ENCODE results near the gene ATP2B2. TPM values are rescaled to one million over a fixed set of nuclear protein-coding genes. Genes with fewer than 3 reads are reported as not detected.

The ATP2B2 gene
- total RNA-seq, 2 donors from 2014 or later: 0.14 to 0.74 TPM

DNA sequence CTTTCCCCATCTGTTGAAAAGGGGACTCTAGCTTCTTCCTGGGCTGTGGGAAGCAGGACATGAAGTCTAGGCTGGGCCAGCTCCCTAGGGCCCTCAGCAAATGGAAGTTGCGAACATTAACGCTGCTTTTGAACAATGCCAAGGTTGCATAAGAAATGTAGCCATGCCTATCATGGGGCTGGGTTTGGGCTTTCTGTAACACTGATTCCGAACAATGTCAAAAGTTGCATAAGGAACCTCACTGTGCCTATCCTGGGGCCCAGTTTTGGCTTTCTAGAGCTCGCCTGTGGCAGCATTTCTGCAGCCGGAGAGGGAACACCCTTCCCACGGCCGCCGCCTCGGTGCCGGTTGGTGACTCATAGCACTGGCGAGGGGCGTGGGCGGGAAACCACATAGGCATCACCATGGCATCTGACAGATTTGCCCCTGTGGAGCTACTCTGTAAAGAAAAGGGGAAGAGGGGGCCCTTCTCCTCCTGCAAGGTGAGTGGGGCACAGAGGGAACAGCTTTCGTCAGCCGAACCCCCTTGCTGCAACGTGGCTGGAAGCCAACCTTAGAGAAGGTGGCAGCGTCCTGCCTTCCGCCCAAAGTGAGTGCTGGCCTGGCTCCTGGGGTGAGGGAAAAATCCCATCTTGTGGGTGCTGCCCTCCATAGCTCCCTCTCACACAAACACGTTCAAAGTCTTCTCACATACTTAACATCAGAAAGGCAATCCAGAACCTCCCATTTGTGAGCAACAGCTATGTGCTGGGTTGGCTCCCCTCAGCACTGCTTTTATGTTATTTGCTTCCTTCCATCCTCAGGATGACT, 46.6 kb upstream of the ATP2B2 start:
- Histone ChIP-seq H3K4me3 (no peak overlapping the region), H3K4me1 (replicated peaks) (no peaks in the 10 kb centered on the region), H3K27me3 (replicated peaks; ENCODE audit: insufficient read depth) (peaks cover 1% of the 10 kb centered on the region), H3K9me3 (no peaks in the 10 kb centered on the region), H3K27ac (no peak overlapping the region), H3K36me3 (no peaks in the 10 kb centered on the region)
- intact Hi-C loops (cut with DNase I): no loop called here
- WGBS: 48% methylated on average over 19 of the region's 19 CpGs
- DNase-seq (ENCODE audit: low spot score): no peak
- TF ChIP-seq POLR2A (IDR thresholded peaks at IDR 0.05): no peak
- TF ChIP-seq POLR2AphosphoS5 (IDR thresholded peaks at IDR 0.05): no peak

DNA sequence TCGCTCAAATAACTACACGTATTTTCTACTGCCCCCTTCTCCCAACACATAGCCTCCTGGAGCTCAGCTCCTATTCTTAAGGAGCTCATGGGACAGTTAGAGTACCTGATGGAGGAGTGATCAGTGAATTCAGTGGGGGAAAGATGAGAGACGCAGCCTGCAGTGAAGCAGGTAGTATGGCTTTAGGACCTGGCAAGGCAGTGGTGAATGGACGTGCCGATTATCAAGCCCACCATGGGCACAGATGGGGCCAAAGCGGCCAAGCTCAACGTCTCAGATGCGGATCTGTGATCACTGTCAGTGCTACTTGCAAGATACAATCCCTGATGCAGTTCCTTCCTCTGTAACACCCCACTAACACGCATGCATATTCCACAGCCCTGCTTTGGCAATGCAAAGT, 45.8 kb upstream of the ATP2B2 start:
- Histone ChIP-seq H3K27ac (no peak overlapping the region), H3K27me3 (replicated peaks; ENCODE audit: insufficient read depth) (peaks cover 1% of the 10 kb centered on the region), H3K36me3 (no peaks in the 10 kb centered on the region), H3K9me3 (no peaks in the 10 kb centered on the region), H3K4me3 (no peak overlapping the region), H3K4me1 (replicated peaks) (no peaks in the 10 kb centered on the region)
- intact Hi-C loops (cut with DNase I): no loop called here
- TF ChIP-seq POLR2AphosphoS5 (IDR thresholded peaks at IDR 0.05) (no peak), POLR2A (IDR thresholded peaks at IDR 0.05) (no peak)
- TF ChIP-seq, protein P1, sequence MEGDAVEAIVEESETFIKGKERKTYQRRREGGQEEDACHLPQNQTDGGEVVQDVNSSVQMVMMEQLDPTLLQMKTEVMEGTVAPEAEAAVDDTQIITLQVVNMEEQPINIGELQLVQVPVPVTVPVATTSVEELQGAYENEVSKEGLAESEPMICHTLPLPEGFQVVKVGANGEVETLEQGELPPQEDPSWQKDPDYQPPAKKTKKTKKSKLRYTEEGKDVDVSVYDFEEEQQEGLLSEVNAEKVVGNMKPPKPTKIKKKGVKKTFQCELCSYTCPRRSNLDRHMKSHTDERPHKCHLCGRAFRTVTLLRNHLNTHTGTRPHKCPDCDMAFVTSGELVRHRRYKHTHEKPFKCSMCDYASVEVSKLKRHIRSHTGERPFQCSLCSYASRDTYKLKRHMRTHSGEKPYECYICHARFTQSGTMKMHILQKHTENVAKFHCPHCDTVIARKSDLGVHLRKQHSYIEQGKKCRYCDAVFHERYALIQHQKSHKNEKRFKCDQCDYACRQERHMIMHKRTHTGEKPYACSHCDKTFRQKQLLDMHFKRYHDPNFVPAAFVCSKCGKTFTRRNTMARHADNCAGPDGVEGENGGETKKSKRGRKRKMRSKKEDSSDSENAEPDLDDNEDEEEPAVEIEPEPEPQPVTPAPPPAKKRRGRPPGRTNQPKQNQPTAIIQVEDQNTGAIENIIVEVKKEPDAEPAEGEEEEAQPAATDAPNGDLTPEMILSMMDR (IDR thresholded peaks at IDR 0.05): no peak
- WGBS: 79% methylated on average over 9 of the region's 9 CpGs
- DNase-seq (ENCODE audit: low spot score): no peak

DNA sequence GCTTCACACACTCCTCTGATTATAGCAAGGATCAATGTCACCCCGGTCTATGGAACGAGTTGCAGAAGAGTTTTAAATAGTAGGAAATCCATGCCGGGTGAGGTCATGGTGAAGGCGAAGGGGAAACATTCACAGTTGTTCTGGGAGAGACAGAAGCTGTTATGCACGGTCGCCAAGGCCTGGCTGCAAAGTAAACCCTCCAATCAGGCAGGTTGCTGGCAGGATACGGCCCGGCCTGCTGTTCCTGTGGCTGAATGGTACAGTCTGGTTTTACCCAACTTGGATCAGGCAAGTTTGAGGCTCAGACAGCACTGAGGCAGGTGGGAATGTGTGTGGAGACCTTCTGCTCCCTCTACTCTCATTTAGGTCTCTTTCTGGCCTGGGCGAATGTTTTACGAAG, 45.3 kb upstream of the ATP2B2 start:
- WGBS: 64% methylated on average over 10 of the region's 10 CpGs
- no peaks in the 10 kb centered on the region for H3K9me3 ChIP-seq
- H3K36me3 ChIP-seq: no peaks in the 10 kb centered on the region
- H3K27me3 ChIP-seq (replicated peaks; ENCODE audit: insufficient read depth): peaks cover 1% of the 10 kb centered on the region
- no peak overlapping the region for H3K27ac ChIP-seq
- H3K4me3 ChIP-seq: no peak overlapping the region
- intact Hi-C loops (cut with DNase I): no loop called here
- DNase-seq (ENCODE audit: low spot score): no peak
- no peaks in the 10 kb centered on the region for H3K4me1 ChIP-seq (replicated peaks)
- TF ChIP-seq POLR2A (IDR thresholded peaks at IDR 0.05): no peak
- TF ChIP-seq, protein P1 (IDR thresholded peaks at IDR 0.05): no peak
- no peak for TF ChIP-seq POLR2AphosphoS5 (IDR thresholded peaks at IDR 0.05)

DNA sequence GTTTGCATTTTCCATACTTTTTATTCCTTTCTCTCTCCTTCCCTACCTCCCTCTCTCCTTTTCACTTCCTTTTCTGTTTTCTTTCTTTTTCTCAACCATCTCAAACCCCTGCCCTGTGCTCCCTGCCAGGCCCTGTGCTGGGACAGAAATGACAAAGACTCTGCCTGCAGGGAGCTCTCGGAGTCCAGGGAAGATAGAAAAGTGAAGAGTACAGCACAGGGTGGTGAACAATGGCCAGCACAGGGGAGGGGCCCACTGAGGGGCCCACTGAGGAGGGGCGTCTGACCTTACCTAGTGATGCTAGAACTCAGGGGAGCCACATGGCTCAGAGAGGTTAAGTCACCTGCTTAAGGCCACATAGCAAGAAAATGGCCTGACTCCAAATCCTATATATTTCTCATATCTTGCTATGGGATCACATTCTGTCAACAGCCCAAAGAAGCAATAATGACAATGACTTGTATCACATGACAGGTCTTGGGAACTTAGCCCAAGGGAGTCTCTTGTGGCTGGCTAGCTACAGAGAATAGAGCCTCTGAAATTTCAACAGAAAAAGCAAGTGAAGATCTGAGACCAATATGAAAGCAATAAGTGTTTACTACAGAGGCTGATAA, 44.3 kb upstream of the ATP2B2 start:
- Histone ChIP-seq H3K9me3 (no peaks in the 10 kb centered on the region), H3K4me3 (no peak overlapping the region), H3K4me1 (replicated peaks) (no peaks in the 10 kb centered on the region), H3K27ac (no peak overlapping the region), H3K36me3 (no peaks in the 10 kb centered on the region), H3K27me3 (replicated peaks; ENCODE audit: insufficient read depth) (peaks cover 1% of the 10 kb centered on the region)
- intact Hi-C loops (cut with DNase I): no loop called here
- TF ChIP-seq, protein P1 (IDR thresholded peaks at IDR 0.05): no peak
- TF ChIP-seq POLR2A (IDR thresholded peaks at IDR 0.05): no peak
- TF ChIP-seq POLR2AphosphoS5 (IDR thresholded peaks at IDR 0.05): no peak
- 78% methylated on average over 2 of the region's 2 CpGs for WGBS
- DNase-seq (ENCODE audit: low spot score): no peak

DNA sequence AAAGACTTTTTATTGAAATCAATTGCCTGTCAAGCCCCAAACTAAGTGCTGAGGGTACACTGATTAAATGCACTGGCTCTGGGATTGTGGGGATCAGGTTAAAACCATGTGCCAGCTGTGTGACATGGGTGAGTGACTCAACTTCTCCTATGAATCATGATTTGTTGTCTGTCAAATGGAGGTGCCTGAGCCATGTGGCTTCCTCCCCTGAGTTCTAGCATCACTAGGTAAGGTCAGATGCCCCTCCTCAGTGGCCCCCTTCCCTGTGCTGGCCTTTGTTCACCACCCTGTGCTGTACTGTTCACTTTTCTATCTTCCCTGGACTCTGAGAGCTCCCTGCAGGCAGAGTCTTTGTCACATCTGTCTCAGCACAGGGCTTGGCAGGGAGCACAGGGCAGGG, 43.6 kb upstream of the ATP2B2 start:
- no peaks in the 10 kb centered on the region for H3K36me3 ChIP-seq
- TF ChIP-seq, protein P1 (IDR thresholded peaks at IDR 0.05): no peak
- no peak for TF ChIP-seq POLR2AphosphoS5 (IDR thresholded peaks at IDR 0.05)
- no peaks in the 10 kb centered on the region for H3K4me1 ChIP-seq (replicated peaks)
- H3K27me3 ChIP-seq (replicated peaks; ENCODE audit: insufficient read depth): peaks cover 1% of the 10 kb centered on the region
- no peak overlapping the region for H3K27ac ChIP-seq
- H3K9me3 ChIP-seq: no peaks in the 10 kb centered on the region
- H3K4me3 ChIP-seq: no peak overlapping the region
- intact Hi-C loops (cut with DNase I): no loop called here
- DNase-seq (ENCODE audit: low spot score): no peak
